ENCODE data around the gene CCDC93.
"Not testable (repeated sequence)": the region's sequence is repeated elsewhere in the genome, so short reads cannot be mapped to it uniquely, and the experiment has no call there.

Gene CCDC93

GRCh38 chr2:117956036-117956796 lies 57.7 kb downstream of the CCDC93 start:
- DNase-seq (ENCODE audit: low read depth in 3 of 3): no peak

GRCh38 chr2:117953231-117953630 lies 60.6 kb downstream of the CCDC93 start:
- DNase-seq (ENCODE audit: low read depth in 3 of 3): no peak

GRCh38 chr2:117952701-117953100 lies 61.2 kb downstream of the CCDC93 start:
- DNase-seq (ENCODE audit: low read depth in 3 of 3): no peak

GRCh38 chr2:117952228-117952627 lies 61.6 kb downstream of the CCDC93 start:
- no peak for DNase-seq (ENCODE audit: low read depth in 3 of 3)

- no peak for DNase-seq (ENCODE audit: low read depth in 3 of 3)
These were observed 64.1 kb downstream of the CCDC93 start for GRCh38 chr2:117949806-117950205.

GRCh38 chr2:117948615-117949014 lies 65.3 kb downstream of the CCDC93 start:
- DNase-seq (ENCODE audit: low read depth in 3 of 3): no peak

- no peak for DNase-seq (ENCODE audit: low read depth in 3 of 3)
These were observed 68.6 kb downstream of the CCDC93 start for GRCh38 chr2:117945296-117945695.

GRCh38 chr2:117944816-117945215 lies 69.1 kb downstream of the CCDC93 start:
- no peak for DNase-seq (ENCODE audit: low read depth in 3 of 3)

GRCh38 chr2:117943013-117943672 lies 70.7 kb downstream of the CCDC93 start:
- DNase-seq (ENCODE audit: low read depth in 3 of 3): no peak

- DNase-seq (ENCODE audit: low read depth in 3 of 3): no peak
These were observed 71.3 kb downstream of the CCDC93 start for GRCh38 chr2:117942551-117942950.

GRCh38 chr2:117941693-117942092 lies 72.2 kb downstream of the CCDC93 start:
- no peak for DNase-seq (ENCODE audit: low read depth in 3 of 3)

GRCh38 chr2:117940436-117940835 lies 73.4 kb downstream of the CCDC93 start:
- DNase-seq (ENCODE audit: low read depth in 3 of 3): no peak

GRCh38 chr2:117938611-117939010 lies 75.3 kb downstream of the CCDC93 start:
- no peak for DNase-seq (ENCODE audit: low read depth in 3 of 3)

GRCh38 chr2:117936871-117937428 lies 76.9 kb downstream of the CCDC93 start:
- no peak for DNase-seq (ENCODE audit: low read depth in 3 of 3)

GRCh38 chr2:117935954-117936353 lies 77.9 kb downstream of the CCDC93 start:
- DNase-seq (ENCODE audit: low read depth in 3 of 3): no peak

GRCh38 chr2:117935456-117935855 lies 78.4 kb downstream of the CCDC93 start:
- DNase-seq (ENCODE audit: low read depth in 3 of 3): no peak

GRCh38 chr2:117933884-117934354 lies 80.0 kb downstream of the CCDC93 start:
- no peak for DNase-seq (ENCODE audit: low read depth in 3 of 3)

GRCh38 chr2:117931978-117932377 lies 81.9 kb downstream of the CCDC93 start:
- DNase-seq (ENCODE audit: low read depth in 3 of 3): no peak

- no peak for DNase-seq (ENCODE audit: low read depth in 3 of 3)
These were observed 82.6 kb downstream of the CCDC93 start for GRCh38 chr2:117931266-117931665.

GRCh38 chr2:117930775-117931174 lies 83.1 kb downstream of the CCDC93 start:
- DNase-seq (ENCODE audit: low read depth in 3 of 3): no peak

- DNase-seq (ENCODE audit: low read depth in 3 of 3): not testable (repeated sequence)
These were observed 90.4 kb downstream of the CCDC93 start for GRCh38 chr2:117923471-117923870.

- no peak for DNase-seq (ENCODE audit: low read depth in 3 of 3)
These were observed 92.3 kb downstream of the CCDC93 start for GRCh38 chr2:117921520-117921919.

- no peak for DNase-seq (ENCODE audit: low read depth in 3 of 3)
These were observed 95.3 kb downstream of the CCDC93 start for GRCh38 chr2:117918608-117919007.
